GM12875 (cell line): Measurements from ENCODE around the gene DUSP22.

Experiments used
- H3K4me3 ChIP-seq: one replicate; pipeline ENCODE4 v1.5.1; 2011; ENCODE audit warnings: low read depth, low read length, control low read depth
- TF ChIP-seq, protein P1 (sequence below): IDR thresholded peaks from 2 replicates; pipeline ENCODE4 v1.5.1; 2011; ENCODE audit warnings: low read depth, mild to moderate bottlenecking, control low read depth, inconsistent platforms, low read length, moderate library complexity, borderline replicate concordance; ENCODE audit not compliant: insufficient read depth

Gene DUSP22

DNA sequence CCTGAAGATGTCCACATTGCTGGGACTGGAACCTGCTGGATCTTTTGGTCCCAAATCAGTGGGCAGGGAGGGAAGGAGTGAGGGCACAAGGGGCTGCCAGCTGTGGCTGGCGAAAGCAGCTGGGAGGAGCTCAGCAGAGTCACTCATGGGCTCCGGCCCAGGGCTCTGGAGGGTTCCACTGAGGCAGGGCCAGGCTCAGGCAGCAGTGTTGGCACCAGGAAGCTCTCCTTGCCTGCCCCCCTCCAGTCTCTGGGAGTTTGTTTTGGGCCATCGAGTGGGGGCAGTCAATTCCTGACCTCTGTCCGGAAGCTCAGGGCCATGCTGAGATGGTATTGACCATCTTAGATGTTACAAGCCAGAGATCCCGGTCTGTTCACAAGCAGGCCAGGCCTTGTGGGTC is 60.2 kb downstream of the DUSP22 start:
- H3K4me3 ChIP-seq: no peak overlapping the region
- TF ChIP-seq, protein P1, sequence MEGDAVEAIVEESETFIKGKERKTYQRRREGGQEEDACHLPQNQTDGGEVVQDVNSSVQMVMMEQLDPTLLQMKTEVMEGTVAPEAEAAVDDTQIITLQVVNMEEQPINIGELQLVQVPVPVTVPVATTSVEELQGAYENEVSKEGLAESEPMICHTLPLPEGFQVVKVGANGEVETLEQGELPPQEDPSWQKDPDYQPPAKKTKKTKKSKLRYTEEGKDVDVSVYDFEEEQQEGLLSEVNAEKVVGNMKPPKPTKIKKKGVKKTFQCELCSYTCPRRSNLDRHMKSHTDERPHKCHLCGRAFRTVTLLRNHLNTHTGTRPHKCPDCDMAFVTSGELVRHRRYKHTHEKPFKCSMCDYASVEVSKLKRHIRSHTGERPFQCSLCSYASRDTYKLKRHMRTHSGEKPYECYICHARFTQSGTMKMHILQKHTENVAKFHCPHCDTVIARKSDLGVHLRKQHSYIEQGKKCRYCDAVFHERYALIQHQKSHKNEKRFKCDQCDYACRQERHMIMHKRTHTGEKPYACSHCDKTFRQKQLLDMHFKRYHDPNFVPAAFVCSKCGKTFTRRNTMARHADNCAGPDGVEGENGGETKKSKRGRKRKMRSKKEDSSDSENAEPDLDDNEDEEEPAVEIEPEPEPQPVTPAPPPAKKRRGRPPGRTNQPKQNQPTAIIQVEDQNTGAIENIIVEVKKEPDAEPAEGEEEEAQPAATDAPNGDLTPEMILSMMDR: no peak

DNA sequence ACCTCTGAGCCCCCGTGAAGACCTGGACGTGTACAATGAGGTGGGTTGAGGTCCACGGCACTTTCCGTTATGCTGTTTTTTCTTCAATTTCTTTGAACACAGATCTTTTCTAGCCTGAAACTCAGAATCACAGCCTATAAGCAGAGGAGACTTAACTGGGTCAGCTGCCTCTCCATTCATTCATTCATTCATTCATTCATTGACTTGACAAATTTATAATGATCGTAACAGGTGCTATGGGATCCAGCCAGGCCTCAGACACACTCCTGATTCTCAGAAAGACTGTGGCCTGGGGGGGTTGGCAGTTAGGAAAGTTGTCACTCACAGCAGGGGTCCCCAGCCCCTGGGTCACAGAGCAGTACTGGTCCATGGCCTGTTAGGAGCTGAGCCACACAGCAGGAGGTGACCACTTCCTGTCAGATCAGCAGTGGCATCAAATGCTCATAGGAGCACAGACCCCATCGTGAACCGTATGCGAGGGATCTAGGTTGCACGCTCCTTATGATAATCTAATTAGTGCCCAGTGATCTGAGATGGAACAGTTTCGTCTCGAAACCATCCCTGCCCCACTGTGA is 60.7 kb downstream of the DUSP22 start:
- no peak overlapping the region for H3K4me3 ChIP-seq

GRCh38 chr6:353642-354614 is 61.6 kb downstream of the DUSP22 start:
- H3K4me3 ChIP-seq: no peak overlapping the region
- TF ChIP-seq, protein P1: no peak

More for the DNA sequence above, 60.7 kb downstream of the DUSP22 start:
- TF ChIP-seq, protein P1: no peak

DNA sequence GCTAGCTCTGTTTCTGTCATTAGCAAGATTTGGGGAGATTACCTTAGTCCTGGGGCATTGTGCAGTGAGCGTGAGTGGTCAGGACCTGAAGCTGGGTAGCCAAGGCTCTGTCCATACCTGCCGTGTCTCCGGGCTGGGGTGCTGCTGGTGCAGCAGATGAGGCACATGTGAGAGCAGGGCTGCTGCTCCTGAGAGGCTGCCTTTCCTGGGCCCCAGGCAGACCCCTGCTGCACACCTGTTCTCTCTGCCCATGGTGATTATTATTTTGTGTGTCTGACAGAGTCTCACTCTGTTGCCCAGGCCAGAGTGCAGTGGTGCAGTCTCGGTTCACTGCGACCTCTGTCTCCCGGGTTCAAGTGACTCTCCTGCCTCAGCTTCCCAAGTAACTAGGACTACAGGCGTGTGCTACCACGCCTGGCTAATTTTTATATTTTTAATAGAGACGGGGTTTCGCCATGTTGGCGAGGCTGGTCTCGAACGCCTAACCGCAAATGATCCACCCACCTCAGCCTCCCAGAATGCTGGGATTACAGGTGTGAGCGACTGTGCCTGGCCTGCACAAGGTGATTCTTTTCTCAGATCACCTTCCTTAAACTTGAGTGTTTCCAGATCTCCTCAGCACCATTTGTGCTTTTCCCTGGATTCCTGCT is 62.5 kb downstream of the DUSP22 start:
- no peak overlapping the region for H3K4me3 ChIP-seq
- TF ChIP-seq, protein P1: no peak

- no peak overlapping the region for H3K4me3 ChIP-seq
- TF ChIP-seq, protein P1: no peak
Observed at GRCh38 chr6:355373-356208, 63.3 kb downstream of the DUSP22 start.

DNA sequence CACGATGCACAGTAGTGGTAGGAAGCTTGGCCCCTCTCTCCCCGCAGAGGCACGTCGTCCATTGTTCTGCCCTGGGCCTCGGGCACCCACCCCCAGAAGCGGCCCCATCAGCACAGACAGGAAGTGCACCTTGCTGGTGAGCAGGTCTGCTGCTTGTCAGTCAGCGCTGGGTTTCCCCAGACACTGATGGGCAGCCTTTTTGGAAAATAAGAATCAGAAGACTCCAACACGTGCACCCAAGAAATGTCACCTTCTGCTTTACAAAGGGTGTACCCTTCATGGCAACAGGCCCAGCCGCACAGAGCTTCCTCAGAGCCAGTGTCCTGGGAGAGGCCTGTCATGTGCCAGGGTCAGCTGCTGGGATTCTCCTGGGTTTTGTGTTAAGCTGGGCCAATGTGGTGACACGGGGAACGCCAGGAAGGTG is 64.6 kb downstream of the DUSP22 start:
- TF ChIP-seq, protein P1: no peak

More for the DNA sequence above, 64.6 kb downstream of the DUSP22 start:
- no peak overlapping the region for H3K4me3 ChIP-seq
